Ovary (tissue), 3 donors: ENCODE results near the gene LVRN.

Experiments used
- CTCF ChIP-seq, 3 donors: fragments of 450-650 bp in 2 of 3; fragments of 200-600 bp in 1 of 3; IDR thresholded peaks; one replicate each; pipeline versions ENCODE4 v1.5.1 to v1.8.0; 2016 to 2022; ENCODE audit warnings: antibody characterized with exemption in 3 of 3, mild to moderate bottlenecking in 1 of 3
- POLR2A ChIP-seq: fragments of 450-650 bp; IDR thresholded peaks from one replicate; pipeline ENCODE4 v1.6.1; 2017; ENCODE audit warnings: antibody characterized with exemption, mild to moderate bottlenecking, moderate library complexity
- donor health status: DM: no; HTN: no; CAD: no.

- TF ChIP-seq CTCF (IDR thresholded peaks at IDR 0.05) (no peak), POLR2A (no peak)
Observed at GRCh38 chr5:116062352-116062751, 100.1 kb downstream of the LVRN start.
